HEK293T (cell line): ENCODE results near the gene MMP14.

Experiments used
- CTCF ChIA-PET: fragments of 350-600 bp; formaldehyde crosslinking; extraction: SDS; loops from one replicate; lab custom pipeline; 2021; ENCODE audit warnings: antibody characterized with exemption, inconsistent platforms; lab: Yijun Ruan, JAX
- POLR2A ChIA-PET: fragments of 350-600 bp; formaldehyde crosslinking; extraction: SDS; loops from one replicate; lab custom pipeline; 2020; ENCODE audit warnings: antibody characterized with exemption, inconsistent platforms; lab: Yijun Ruan, JAX
- DNase-seq: peaks from one replicate; pipeline ENCODE4 v3.0.0; 2012; ENCODE audit warnings: mixed read lengths; ENCODE audit errors: extremely low spot score
- ARNT ChIP-seq: fragments of 450-650 bp; IDR thresholded peaks from 2 replicates; pipeline ENCODE4 v1.6.1; 2017; ENCODE audit warnings: mild to moderate bottlenecking
- BHLHE40 ChIP-seq: fragments of 450-650 bp; IDR thresholded peaks from 2 replicates; pipeline ENCODE4 v1.6.1; 2016; ENCODE audit warnings: mild to moderate bottlenecking, moderate library complexity, borderline replicate concordance
- CTBP1 ChIP-seq: fragments of 450-650 bp; IDR thresholded peaks from 2 replicates; pipeline ENCODE4 v1.6.1; 2016; ENCODE audit warnings: borderline replicate concordance
- ELF4 ChIP-seq: fragments of 450-650 bp; IDR thresholded peaks from 2 replicates; pipeline ENCODE4 v1.6.1; 2017; ENCODE audit warnings: antibody characterized with exemption
- FOXA1 ChIP-seq: fragments of 450-650 bp; IDR thresholded peaks from 2 replicates; pipeline ENCODE4 v1.6.1; 2016; ENCODE audit warnings: mild to moderate bottlenecking
- FOXK2 ChIP-seq: fragments of 450-650 bp; IDR thresholded peaks from 2 replicates; pipeline ENCODE4 v1.6.1; 2016; ENCODE audit warnings: mild to moderate bottlenecking
- FOXM1 ChIP-seq: fragments of 450-650 bp; IDR thresholded peaks from 2 replicates; pipeline ENCODE4 v1.6.1; 2017; ENCODE audit warnings: mild to moderate bottlenecking, borderline replicate concordance
- HDGF ChIP-seq: fragments of 450-650 bp; IDR thresholded peaks from 2 replicates; pipeline ENCODE4 v1.6.1; 2017; ENCODE audit warnings: antibody characterized with exemption, borderline replicate concordance
- L3MBTL2 ChIP-seq: fragments of 450-650 bp; conservative IDR thresholded peaks from 2 replicates; pipeline ENCODE4 v1.6.1; 2016; ENCODE audit warnings: mild to moderate bottlenecking
- LEF1 ChIP-seq: fragments of 450-650 bp; IDR thresholded peaks from 2 replicates; pipeline ENCODE4 v1.6.1; 2017; ENCODE audit warnings: mild to moderate bottlenecking, borderline replicate concordance
- NFRKB ChIP-seq: fragments of 450-650 bp; IDR thresholded peaks from 2 replicates; pipeline ENCODE4 v1.6.1; 2016; ENCODE audit warnings: mild to moderate bottlenecking, moderate library complexity
- SP1 ChIP-seq: fragments of 450-650 bp; IDR thresholded peaks from 2 replicates; pipeline ENCODE4 v1.6.1; 2017
- SUZ12 ChIP-seq: fragments of 450-650 bp; IDR thresholded peaks from 2 replicates; pipeline ENCODE4 v1.6.1; 2016; ENCODE audit warnings: mild to moderate bottlenecking
- TARDBP ChIP-seq: fragments of 450-650 bp; IDR thresholded peaks from 2 replicates; pipeline ENCODE4 v1.6.1; 2016
- ZNF384 ChIP-seq: fragments of 450-650 bp; IDR thresholded peaks from 2 replicates; pipeline ENCODE4 v1.6.1; 2016
- TF ChIP-seq, protein P1 (sequence below): fragments of 450-650 bp; IDR thresholded peaks from 2 replicates; pipeline ENCODE4 v1.6.1; 2016

The MMP14 gene

DNA sequence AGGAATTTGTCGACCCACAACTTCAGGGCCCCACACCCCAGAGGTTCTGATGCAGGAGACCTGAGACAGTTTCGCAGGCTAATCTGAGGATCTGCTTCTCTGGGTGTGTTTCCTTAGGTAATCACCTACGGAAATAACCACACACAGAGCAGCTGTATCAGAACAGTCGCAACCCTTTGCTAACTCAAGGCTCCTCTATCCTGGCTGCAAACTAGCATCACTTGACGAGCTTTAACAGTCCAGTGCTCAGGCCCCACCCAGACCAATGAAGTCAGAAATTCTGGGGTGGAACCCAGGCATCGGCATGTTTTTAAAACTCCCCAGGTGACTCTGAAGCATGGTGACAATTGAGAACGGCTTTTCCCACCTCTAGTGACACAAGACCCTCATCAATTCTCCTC lies 41.8 kb upstream of the MMP14 start:
- TF ChIP-seq ARNT (no peak), ZNF384 (no peak), TARDBP (no peak), BHLHE40 (no peak), L3MBTL2 (no peak), SUZ12 (no peak)
- TF ChIP-seq, protein P1, sequence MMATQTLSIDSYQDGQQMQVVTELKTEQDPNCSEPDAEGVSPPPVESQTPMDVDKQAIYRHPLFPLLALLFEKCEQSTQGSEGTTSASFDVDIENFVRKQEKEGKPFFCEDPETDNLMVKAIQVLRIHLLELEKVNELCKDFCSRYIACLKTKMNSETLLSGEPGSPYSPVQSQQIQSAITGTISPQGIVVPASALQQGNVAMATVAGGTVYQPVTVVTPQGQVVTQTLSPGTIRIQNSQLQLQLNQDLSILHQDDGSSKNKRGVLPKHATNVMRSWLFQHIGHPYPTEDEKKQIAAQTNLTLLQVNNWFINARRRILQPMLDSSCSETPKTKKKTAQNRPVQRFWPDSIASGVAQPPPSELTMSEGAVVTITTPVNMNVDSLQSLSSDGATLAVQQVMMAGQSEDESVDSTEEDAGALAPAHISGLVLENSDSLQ = no peak
- no peak for DNase-seq
- POLR2A ChIA-PET = no interaction called here
- CTCF ChIA-PET = interaction anchor here (0.6 to 1.3 kb wide), 3 partner anchors 13 to 237 kb away, joined by 3 to 4 read pairs (median 4); no protein-coding TSS in a partner anchor

DNA sequence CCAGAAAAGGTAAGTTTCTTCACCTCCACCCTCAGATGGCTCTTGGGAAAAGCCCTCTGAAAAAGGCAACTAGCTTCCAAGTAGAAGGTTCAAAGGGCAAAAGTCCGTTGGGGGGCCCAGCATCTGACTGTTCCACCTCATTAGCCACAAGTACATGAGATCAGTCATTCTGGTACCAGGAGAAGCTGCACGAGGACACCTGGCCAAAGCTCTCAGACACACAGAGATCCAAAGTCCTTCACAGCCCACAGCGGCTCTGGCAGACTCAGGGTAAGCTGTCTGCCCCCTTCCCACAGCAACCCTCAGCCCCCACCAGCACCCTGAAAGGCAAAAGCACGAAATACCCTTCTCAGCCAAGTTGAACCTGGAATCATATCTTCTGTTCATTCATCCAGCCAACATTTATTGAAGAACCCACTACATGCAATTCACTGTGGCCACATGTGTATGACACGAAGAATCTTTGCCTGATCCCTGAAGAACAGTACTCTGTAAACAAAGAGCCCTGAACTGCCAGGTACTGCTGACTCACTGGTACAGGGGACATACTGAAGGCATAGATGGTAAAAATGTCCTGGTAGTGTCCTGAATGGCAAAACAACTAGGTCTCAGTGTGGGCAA lies 40.2 kb upstream of the MMP14 start:
- CTCF ChIA-PET = no interaction called here

DNA sequence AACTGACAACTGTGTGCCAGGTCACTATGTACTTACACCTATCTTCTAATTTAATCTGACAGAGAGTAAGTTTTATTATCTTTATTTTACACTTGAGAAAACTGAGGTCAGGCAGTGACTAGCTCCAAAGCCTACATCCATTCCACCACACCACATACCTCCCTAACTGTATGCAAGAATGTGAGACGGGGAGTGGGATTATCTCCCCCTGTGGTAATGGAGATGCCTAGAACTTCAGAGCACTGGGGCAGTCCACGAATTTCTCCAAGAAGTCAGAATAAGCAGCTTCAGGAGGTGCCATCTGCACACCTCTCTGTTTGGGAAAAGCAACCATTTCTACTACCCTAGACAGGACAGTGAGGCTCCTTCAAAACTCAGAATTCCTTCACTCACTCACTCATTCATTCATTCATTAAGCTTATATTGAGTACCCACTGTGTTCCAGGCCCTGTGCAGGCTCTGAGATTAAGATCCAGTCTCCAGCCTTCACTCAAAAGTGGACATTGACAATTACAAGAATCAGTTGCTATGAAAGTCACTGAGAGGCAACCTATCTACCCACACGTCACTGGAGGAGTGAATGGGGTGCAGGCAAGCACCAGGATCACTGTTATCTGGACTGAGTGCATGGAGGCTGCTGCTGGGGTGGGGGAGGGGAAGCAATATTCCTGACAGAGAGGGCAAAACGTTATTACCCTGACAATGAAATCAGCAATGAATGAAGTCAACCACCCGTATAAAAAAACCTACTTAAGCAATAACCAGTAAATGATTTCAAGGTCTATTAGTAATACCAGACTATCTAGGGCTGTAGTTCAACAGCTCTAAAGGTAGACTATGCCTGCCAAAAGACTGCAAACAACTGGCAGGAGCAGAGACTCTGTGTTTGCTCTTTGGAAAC lies 39.1 kb upstream of the MMP14 start:
- ChIA-PET POLR2A (interaction anchor here (1.1 kb wide), 1 partner anchor 31 kb away, joined by 7 read pairs; the partner anchor contains the start of gene OXA1L), CTCF (interaction anchor here (0.6 to 0.7 kb wide), 2 partner anchors 146 to 227 kb away, joined by 3 read pairs; no protein-coding TSS in a partner anchor)
- DNase-seq = no peak
- TF ChIP-seq ELF4 (no peak), FOXK2 (no peak), FOXA1 (no peak), NFRKB (no peak), TARDBP (no peak), ARNT (no peak), BHLHE40 (no peak), SUZ12 (no peak), SP1 (no peak), L3MBTL2 (no peak), FOXM1 (no peak), LEF1 (no peak), CTBP1 (no peak), ZNF384 (no peak), HDGF (no peak)
- TF ChIP-seq, protein P1 = no peak

More for the DNA sequence above, 40.2 kb upstream of the MMP14 start:
- TF ChIP-seq ARNT = no peak
- TF ChIP-seq L3MBTL2 = no peak
- TF ChIP-seq TARDBP = no peak
- no peak for TF ChIP-seq HDGF
- no peak for TF ChIP-seq FOXA1
- no peak for DNase-seq
- POLR2A ChIA-PET = interaction anchor here (1.1 kb wide), 1 partner anchor 30 kb away, joined by 7 read pairs; the partner anchor contains the start of gene OXA1L

DNA sequence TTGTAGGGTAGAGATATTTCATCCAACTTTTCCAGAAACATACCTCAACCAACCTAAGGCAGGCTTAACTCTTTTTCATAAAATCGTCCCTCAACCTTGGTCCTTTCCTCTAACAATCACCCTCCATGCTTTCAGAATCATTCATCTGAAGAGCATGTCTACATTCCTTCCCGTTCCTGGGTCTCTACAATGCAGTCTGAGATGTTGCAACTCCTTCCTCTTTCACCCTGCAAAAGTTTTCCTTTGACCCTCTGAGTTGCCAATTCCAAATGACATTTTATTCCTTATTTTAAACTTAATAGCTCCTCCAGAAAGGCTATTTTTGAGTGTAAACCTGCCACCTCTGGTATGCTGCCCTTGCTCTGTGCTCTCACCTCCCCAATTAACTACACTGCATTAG lies 37.9 kb upstream of the MMP14 start:
- CTCF ChIA-PET = no interaction called here
- DNase-seq = no peak
- POLR2A ChIA-PET = no interaction called here
- no peak for TF ChIP-seq TARDBP
- no peak for TF ChIP-seq NFRKB
- no peak for TF ChIP-seq FOXM1
- TF ChIP-seq FOXK2 = no peak
- no peak for TF ChIP-seq CTBP1
- TF ChIP-seq LEF1 = no peak
- no peak for TF ChIP-seq L3MBTL2

DNA sequence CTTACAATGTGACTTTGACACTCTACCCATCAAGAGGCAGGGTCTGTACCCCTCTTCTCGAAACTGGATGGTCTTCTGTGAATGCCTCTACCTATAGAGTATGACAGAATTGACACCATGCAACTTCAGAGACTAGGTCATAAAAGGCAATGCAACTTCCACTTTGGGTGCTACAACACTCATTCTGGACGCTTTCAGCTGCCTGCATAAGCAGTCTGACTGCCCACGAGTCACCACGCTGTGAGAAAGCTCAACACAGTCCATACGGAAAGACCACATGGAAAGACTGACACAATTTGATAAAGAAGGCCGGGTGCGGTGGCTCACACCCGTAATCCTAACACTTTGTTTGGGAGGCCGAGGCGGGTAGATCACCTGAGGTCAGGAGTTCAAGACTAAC lies 36.0 kb upstream of the MMP14 start:
- no peak for DNase-seq
- CTCF ChIA-PET = interaction anchor here (1.4 kb wide), 1 partner anchor 143 kb away, joined by 3 read pairs; no protein-coding TSS in a partner anchor
- TF ChIP-seq FOXA1 = no peak
- TF ChIP-seq FOXK2 = no peak
- no peak for TF ChIP-seq HDGF
- TF ChIP-seq L3MBTL2 = no peak
- TF ChIP-seq, protein P1 = no peak
- TF ChIP-seq TARDBP = no peak
- no peak for TF ChIP-seq CTBP1
- no peak for TF ChIP-seq SUZ12
- no peak for TF ChIP-seq SP1
- no peak for TF ChIP-seq ZNF384
- no peak for TF ChIP-seq BHLHE40
- no peak for TF ChIP-seq ARNT
- no peak for TF ChIP-seq ELF4
- no peak for TF ChIP-seq FOXM1
- TF ChIP-seq NFRKB = no peak
- POLR2A ChIA-PET = interaction anchor here (1.0 kb wide), 1 partner anchor 34 kb away, joined by 3 read pairs; no protein-coding TSS in a partner anchor

DNA sequence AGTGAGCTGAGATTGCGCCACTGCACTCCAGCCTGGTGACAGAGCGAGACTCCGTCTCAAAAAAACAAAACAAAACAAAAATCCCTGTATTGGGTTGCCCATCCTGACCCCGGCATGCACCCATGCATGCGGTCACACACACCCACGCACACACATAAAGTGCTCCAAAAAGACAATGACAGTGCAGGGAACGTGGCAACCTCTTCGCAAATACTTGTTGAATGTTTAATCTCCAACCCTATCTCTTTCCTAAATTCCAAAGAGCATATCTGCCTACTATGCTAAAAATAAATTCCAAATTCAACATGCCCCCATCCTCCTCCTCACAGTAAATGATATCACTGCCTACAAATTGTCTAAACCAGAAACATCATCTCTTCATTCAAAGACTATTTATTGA lies 34.7 kb upstream of the MMP14 start:
- CTCF ChIA-PET = no interaction called here
- POLR2A ChIA-PET = interaction anchor here (0.5 to 1.0 kb wide), 2 partner anchors 36 to 209 kb away, joined by 3 read pairs; no protein-coding TSS in a partner anchor
- TF ChIP-seq SUZ12 = no peak
- TF ChIP-seq ARNT = no peak
- no peak for TF ChIP-seq NFRKB
- DNase-seq = no peak
